Ishikawa (cell line): Measurements from ENCODE around the gene ANKRD11.

Experiments
- CEBPB ChIP-seq: IDR thresholded peaks from 2 replicates; pipeline ENCODE4 v1.6.1; 2012
- CREB1 ChIP-seq: IDR thresholded peaks from 2 replicates; pipeline ENCODE4 v1.6.1; 2012; ENCODE audit warnings: low read depth
- EGR1 ChIP-seq: IDR thresholded peaks from 2 replicates; pipeline ENCODE4 v1.6.1; 2012
- EP300 ChIP-seq: IDR thresholded peaks from 2 replicates; pipeline ENCODE4 v1.6.1; 2012; ENCODE audit warnings: borderline replicate concordance
- FOXM1 ChIP-seq: IDR thresholded peaks from 2 replicates; pipeline ENCODE4 v1.6.1; 2012; ENCODE audit warnings: low read depth, borderline replicate concordance
- NFIC ChIP-seq: IDR thresholded peaks from 2 replicates; pipeline ENCODE4 v1.6.1; 2012
- RAD21 ChIP-seq: IDR thresholded peaks from 2 replicates; pipeline ENCODE4 v1.6.1; 2012; ENCODE audit warnings: low read depth
- TAF1 ChIP-seq: IDR thresholded peaks from 2 replicates; pipeline ENCODE4 v1.6.1; 2012; ENCODE audit warnings: low read depth, mild to moderate bottlenecking
- TCF12 ChIP-seq: IDR thresholded peaks from 2 replicates; pipeline ENCODE4 v1.6.1; 2012; ENCODE audit warnings: low read depth
- TEAD4 ChIP-seq: IDR thresholded peaks from 2 replicates; pipeline ENCODE4 v1.6.1; 2012
- YY1 ChIP-seq: IDR thresholded peaks from 2 replicates; pipeline ENCODE4 v1.6.1; 2012; ENCODE audit warnings: low read depth
- ZBTB7A ChIP-seq: IDR thresholded peaks from 2 replicates; pipeline ENCODE4 v1.6.1; 2012; ENCODE audit warnings: low read depth
- TF ChIP-seq, protein P1 (sequence below): IDR thresholded peaks from 2 replicates; pipeline ENCODE4 v1.6.1; 2012
- TF ChIP-seq, protein P2 (sequence below): IDR thresholded peaks from 2 replicates; pipeline ENCODE4 v1.6.1; 2012
- TF ChIP-seq, protein P3 (sequence below): IDR thresholded peaks from 2 replicates; pipeline ENCODE4 v1.6.1; 2012; ENCODE audit warnings: low read depth, mild to moderate bottlenecking

ANKRD11 gene

DNA sequence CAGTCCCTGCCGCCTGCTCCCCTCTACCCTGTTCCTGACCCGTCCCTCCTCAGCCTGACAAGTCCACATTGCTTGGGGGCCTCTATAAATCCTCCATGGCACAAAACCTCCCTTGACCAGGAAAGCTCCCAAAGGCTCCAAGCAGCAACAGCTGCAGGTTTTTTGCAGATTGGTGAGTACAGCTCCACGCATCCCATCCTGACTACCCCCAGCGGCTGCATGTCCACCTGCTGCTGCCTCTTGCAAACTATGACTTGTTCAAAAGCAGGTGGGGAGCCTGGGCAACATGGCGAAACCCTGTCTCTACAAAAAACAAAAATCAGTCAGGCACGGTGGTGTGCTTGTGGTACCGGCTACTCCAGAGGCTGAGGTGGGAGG lies 122.8 kb downstream of the ANKRD11 start:
- TF ChIP-seq EP300 (no peak), YY1 (no peak), TCF12 (no peak), FOXM1 (no peak), CREB1 (no peak), ZBTB7A (no peak), NFIC (no peak), EGR1 (no peak), RAD21 (no peak), TEAD4 (no peak), TAF1 (no peak), CEBPB (no peak)
- TF ChIP-seq, protein P1, sequence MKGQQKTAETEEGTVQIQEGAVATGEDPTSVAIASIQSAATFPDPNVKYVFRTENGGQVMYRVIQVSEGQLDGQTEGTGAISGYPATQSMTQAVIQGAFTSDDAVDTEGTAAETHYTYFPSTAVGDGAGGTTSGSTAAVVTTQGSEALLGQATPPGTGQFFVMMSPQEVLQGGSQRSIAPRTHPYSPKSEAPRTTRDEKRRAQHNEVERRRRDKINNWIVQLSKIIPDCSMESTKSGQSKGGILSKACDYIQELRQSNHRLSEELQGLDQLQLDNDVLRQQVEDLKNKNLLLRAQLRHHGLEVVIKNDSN, result no peak
- TF ChIP-seq, protein P2, sequence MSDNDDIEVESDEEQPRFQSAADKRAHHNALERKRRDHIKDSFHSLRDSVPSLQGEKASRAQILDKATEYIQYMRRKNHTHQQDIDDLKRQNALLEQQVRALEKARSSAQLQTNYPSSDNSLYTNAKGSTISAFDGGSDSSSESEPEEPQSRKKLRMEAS, result no peak
- TF ChIP-seq, protein P3, sequence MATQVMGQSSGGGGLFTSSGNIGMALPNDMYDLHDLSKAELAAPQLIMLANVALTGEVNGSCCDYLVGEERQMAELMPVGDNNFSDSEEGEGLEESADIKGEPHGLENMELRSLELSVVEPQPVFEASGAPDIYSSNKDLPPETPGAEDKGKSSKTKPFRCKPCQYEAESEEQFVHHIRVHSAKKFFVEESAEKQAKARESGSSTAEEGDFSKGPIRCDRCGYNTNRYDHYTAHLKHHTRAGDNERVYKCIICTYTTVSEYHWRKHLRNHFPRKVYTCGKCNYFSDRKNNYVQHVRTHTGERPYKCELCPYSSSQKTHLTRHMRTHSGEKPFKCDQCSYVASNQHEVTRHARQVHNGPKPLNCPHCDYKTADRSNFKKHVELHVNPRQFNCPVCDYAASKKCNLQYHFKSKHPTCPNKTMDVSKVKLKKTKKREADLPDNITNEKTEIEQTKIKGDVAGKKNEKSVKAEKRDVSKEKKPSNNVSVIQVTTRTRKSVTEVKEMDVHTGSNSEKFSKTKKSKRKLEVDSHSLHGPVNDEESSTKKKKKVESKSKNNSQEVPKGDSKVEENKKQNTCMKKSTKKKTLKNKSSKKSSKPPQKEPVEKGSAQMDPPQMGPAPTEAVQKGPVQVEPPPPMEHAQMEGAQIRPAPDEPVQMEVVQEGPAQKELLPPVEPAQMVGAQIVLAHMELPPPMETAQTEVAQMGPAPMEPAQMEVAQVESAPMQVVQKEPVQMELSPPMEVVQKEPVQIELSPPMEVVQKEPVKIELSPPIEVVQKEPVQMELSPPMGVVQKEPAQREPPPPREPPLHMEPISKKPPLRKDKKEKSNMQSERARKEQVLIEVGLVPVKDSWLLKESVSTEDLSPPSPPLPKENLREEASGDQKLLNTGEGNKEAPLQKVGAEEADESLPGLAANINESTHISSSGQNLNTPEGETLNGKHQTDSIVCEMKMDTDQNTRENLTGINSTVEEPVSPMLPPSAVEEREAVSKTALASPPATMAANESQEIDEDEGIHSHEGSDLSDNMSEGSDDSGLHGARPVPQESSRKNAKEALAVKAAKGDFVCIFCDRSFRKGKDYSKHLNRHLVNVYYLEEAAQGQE, result no peak

DNA sequence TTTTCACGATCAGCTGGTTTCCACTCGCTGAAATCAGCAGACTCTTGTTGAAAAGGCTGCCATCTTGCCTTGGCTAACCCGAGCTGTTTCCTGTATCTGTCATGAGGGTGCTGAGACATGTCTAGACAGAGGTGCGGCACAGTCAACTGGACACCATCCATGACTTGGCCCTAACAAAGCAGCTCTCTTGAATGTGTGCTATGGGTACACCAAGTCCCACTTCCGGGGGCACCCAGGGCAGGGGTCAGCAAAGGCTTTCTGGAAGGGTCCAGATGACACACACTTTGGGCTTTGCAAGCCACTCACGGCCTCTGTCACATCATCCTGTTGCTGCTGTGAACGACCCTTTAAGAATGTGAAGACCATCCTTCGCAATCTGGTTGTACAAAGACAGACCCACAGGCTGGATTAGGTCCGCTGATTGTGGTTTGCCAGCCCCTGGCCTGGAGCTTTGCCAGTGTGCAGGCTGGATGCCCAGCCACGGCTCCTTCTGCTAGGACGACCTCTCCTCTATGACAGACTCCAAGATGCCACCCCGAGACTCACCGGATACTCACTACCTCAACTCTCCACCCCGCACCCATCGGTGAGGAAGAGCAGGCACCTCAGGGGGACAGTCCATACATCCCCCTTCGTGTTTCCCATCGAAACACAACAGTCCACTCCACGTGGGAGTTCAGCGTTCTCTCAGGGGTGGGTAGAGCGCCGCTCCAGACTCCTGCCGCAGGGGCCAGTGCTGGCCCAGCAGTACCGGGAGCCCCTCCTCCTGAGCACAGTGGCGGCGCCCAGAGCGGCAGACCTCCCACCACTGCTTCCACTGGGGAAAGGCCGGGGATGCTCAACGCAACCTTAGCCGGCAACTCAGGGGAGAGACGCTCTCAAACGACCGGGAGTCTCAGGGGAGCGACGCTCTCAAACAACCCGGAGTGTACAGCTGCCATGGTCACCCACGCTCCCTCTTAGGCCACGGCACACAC lies 123.5 kb downstream of the ANKRD11 start:
- TF ChIP-seq EP300, result no peak
- TF ChIP-seq, protein P1, result no peak
- TF ChIP-seq CEBPB, result no peak
- no peak for TF ChIP-seq TCF12
- no peak for TF ChIP-seq TEAD4
- TF ChIP-seq YY1, result no peak
- TF ChIP-seq FOXM1, result no peak
- no peak for TF ChIP-seq RAD21
- no peak for TF ChIP-seq EGR1
- no peak for TF ChIP-seq NFIC
- TF ChIP-seq, protein P2, result no peak
- no peak for TF ChIP-seq ZBTB7A
- TF ChIP-seq CREB1, result no peak
- TF ChIP-seq TAF1, result no peak
- TF ChIP-seq, protein P3, result no peak

DNA sequence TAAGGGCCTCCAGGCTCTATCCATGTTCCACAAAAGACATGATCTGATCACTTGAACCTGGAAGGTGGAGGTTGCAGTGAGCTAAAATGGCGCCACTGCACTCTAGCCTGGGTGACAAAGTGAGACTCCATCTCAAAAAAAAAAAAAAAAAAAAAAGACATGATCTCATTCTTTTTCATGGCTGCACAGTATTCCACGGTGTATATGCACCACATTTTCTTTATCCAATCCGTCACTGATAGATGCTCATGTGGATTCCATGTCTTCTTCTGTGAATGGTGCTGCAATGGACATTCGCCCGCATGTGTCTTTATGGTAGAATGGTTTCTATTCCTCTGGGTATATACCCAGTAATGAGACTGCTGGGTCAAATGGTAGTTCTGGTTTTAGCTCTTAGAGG lies 124.4 kb downstream of the ANKRD11 start:
- TF ChIP-seq, protein P2, result no peak
- no peak for TF ChIP-seq TAF1
- no peak for TF ChIP-seq CEBPB
- TF ChIP-seq EP300, result no peak
- no peak for TF ChIP-seq ZBTB7A
- TF ChIP-seq, protein P3, result no peak
- TF ChIP-seq TCF12, result no peak
- no peak for TF ChIP-seq EGR1
- TF ChIP-seq FOXM1, result no peak
- TF ChIP-seq RAD21, result no peak
- no peak for TF ChIP-seq CREB1
- TF ChIP-seq NFIC, result no peak
- no peak for TF ChIP-seq YY1
- TF ChIP-seq, protein P1, result no peak
- no peak for TF ChIP-seq TEAD4
